Psoas muscle (tissue), 8 donors: Measurements from ENCODE around the gene KLHL40. TPM values are rescaled to one million over a fixed set of nuclear protein-coding genes. Genes with fewer than 3 reads are reported as not detected.

Experiments used
- ATAC-seq, 4 donors: fragments of 200-7000 bp; cut with Tn5 transposase; one replicate each; pipeline ENCODE4 v1.9.1; 2020; ENCODE audit warnings: moderate library complexity in 3 of 4, mild to moderate bottlenecking in 2 of 4
- DNase-seq, 2 donors: peaks; one replicate each; pipeline ENCODE4 v3.0.0-alpha.2; 2020
- H3K27ac ChIP-seq: fragments of 200-600 bp; one replicate; pipeline ENCODE4 v1.8.0; 2022
- H3K27me3 ChIP-seq, 3 donors: fragments of 200-600 bp in 1 of 3; one replicate each; pipeline versions ENCODE4 v1.6.1 to v1.8.0; 2013 to 2022; ENCODE audit warnings: low read length in 2 of 3, mild to moderate bottlenecking in 2 of 3, moderate library complexity in 1 of 3; ENCODE audit not compliant: insufficient read depth in 3 of 3
- H3K36me3 ChIP-seq, 2 donors: fragments of 200-600 bp in 1 of 2; one replicate each; pipeline versions ENCODE4 v1.6.1 to v1.8.0; 2013 to 2022; ENCODE audit warnings: low read depth in 1 of 2, mild to moderate bottlenecking in 1 of 2, moderate library complexity in 1 of 2; ENCODE audit not compliant: insufficient read depth in 1 of 2
- H3K4me1 ChIP-seq: fragments of 200-600 bp; one replicate; pipeline ENCODE4 v1.8.0; 2022
- H3K4me3 ChIP-seq: fragments of 200-600 bp; one replicate; pipeline ENCODE4 v1.8.0; 2022; ENCODE audit warnings: mild to moderate bottlenecking
- H3K9me3 ChIP-seq: fragments of 200-600 bp; one replicate; pipeline ENCODE4 v1.8.0; 2022
- WGBS, 3 donors: extraction: QIAGEN DNeasy Blood & Tissue Kit; methylation state at CpG; one replicate each; pipeline versions ENCODE4 v1.1.6 to v1.1.7; 2013; 5-methylcytosine and 5-hydroxymethylcytosine counted together
- intact Hi-C, 2 donors: fragments of 100-400 bp; cut with DNase I; formaldehyde crosslinking; loops; one replicate each; pipeline versions ENCODE4 v1.11.0 to v1.14.2; 2022
- polyA plus RNA-seq, 3 donors: library from polyadenylated mRNA; stranded (reverse); fragments of 200-250 nt; gene quantifications; one replicate each; pipeline ENCODE4 v1.2.3, GENCODE V29; 2013
- total RNA-seq, 4 donors: library from RNA; stranded (reverse); fragmentation: NEBNext Ultra II Directional in 2 of 4; extraction: Animal tissue kit (Norgen Biotek cat#: 25700) in 2 of 4; gene quantifications; one replicate each; pipeline versions ENCODE4 v1.2.1 to v1.2.4, GENCODE V29; 2021 to 2023
- TF ChIP-seq, protein P1 (sequence below): fragments of 200-600 bp; IDR thresholded peaks from one replicate; pipeline ENCODE4 v1.8.0; 2022; ENCODE audit warnings: antibody characterized with exemption
- donor health status: healthy with polysubstance abuse.
- donor health status: DM: no; HTN: no; CAD: no; lungs with moderate emphysema.
- donor health status: Bipolar disorder and iron deficiency.
- donor health status: healthy.
- donor health status: DM: yes; HTN: yes; CAD: no.
- donor health status: DM: no; HTN: no; CAD: no.
- donor health status: DM: no; HTN: no; CAD: no.
- donor health status: DM: yes; HTN: yes; CAD: no.

The KLHL40 gene
- total and polyA plus RNA-seq, 7 donors = 241 to 923 (median 392) TPM

DNA sequence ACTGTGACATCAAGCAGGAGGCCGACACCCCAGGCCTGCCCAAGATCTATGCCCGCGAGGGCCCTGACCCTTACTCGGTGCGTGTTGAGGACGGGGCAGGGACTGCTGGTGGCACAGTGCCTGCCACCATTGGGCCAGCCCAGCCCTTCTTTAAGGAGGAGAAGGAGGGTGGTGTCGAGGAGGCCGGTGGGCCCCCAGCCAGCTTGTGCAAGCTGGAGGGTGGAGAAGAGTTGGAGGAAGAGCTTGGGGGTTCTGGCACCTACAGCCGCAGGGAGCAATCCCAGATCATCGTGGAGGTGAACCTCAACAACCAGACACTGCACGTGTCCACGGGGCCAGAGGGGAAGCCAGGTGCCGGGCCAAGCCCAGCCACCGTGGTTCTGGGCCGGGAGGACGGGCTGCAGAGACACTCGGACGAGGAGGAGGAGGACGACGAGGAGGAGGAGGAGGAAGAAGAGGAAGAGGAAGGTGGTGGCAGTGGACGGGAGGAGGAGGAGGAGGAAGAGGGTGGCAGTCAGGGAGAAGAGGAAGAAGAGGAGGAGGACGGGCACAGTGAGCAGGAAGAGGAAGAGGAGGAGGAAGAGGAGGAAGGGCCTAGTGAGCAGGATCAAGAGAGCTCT, 26.5 kb upstream of the KLHL40 start:
- Histone ChIP-seq H3K4me3 (no peak overlapping the region), H3K27me3 (no peaks in the 10 kb centered on the region), H3K36me3 (peaks cover 0 to 29% of the 10 kb centered on the region in 2 donors), H3K27ac (peak overlapping the region; percentile 98), H3K4me1 (peaks cover 47% of the 10 kb centered on the region), H3K9me3 (no peaks in the 10 kb centered on the region)
- TF ChIP-seq, protein P1, sequence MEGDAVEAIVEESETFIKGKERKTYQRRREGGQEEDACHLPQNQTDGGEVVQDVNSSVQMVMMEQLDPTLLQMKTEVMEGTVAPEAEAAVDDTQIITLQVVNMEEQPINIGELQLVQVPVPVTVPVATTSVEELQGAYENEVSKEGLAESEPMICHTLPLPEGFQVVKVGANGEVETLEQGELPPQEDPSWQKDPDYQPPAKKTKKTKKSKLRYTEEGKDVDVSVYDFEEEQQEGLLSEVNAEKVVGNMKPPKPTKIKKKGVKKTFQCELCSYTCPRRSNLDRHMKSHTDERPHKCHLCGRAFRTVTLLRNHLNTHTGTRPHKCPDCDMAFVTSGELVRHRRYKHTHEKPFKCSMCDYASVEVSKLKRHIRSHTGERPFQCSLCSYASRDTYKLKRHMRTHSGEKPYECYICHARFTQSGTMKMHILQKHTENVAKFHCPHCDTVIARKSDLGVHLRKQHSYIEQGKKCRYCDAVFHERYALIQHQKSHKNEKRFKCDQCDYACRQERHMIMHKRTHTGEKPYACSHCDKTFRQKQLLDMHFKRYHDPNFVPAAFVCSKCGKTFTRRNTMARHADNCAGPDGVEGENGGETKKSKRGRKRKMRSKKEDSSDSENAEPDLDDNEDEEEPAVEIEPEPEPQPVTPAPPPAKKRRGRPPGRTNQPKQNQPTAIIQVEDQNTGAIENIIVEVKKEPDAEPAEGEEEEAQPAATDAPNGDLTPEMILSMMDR = no peak
- ATAC-seq (no peak), DNase-seq (no peak)
- 57 to 66% (median 58%) methylated on average over 21 to 22 of the region's 22 CpGs for WGBS, 3 donors
- intact Hi-C loops = loop anchor here in 1 of 2 donors (10.0 kb wide), 1 partner anchor 86 kb away; no protein-coding TSS in a partner anchor

DNA sequence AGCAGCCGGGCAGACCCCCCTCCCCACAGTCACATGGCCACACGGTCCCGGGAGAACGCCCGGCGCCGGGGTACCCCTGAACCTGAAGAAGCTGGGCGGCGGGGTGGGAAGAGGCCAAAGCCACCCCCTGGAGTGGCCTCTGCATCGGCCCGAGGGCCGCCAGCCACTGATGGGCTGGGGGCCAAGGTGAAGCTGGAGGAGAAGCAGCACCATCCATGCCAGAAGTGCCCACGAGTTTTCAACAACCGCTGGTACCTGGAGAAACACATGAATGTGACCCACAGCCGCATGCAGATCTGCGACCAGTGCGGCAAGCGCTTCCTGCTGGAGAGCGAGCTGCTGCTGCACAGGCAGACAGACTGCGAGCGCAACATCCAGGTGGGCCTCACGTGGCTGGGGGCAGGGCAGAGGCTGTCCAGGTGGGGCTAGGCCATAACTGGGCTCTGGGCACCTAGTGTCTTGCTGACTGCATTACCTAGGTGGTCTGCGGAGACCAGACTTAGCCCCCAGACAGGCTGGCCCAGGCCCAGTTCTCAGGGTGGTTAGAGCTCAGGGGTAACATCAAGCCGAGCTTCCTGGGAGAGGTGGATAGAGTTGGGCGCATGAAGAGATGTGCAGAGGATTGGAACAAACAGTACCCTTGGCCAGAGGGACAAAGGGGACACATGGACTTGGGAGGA, 25.7 kb upstream of the KLHL40 start:
- no peak for DNase-seq
- H3K4me1 ChIP-seq = peaks cover 47% of the 10 kb centered on the region

DNA sequence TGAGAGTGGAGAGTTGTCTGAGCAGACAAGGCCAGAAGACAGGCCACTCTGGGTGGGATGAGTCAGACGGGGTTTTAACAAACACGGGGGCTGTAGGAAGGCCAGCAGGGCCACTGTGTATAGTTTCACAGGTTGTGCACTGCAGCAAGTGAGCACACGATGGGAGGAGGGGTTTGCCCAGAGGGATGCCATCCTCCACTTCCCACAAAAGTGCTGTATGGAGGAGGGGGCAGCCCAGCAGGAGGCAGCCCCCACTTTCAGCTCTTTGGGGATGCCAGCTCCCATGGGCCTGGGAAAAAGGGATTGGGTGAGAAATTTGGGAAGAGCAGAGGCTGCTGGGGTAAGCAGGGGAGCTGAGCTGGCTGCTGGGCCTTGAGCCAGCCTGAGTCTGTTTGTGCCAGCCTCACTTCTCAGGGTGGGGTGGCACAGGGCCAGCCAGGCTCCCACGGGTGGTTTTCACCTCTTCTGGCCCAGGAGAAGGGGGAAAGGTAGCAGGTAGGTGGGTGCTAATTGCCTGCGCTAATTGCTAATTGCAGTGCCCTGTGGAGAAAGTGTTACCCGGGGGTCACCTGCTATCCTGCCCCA, 25.1 kb upstream of the KLHL40 start:
- TF ChIP-seq, protein P1 = no peak
- Histone ChIP-seq H3K4me1 (peaks cover 44% of the 10 kb centered on the region), H3K4me3 (no peak overlapping the region), H3K36me3 (peaks cover 0 to 32% of the 10 kb centered on the region in 2 donors), H3K27ac (peak overlapping the region; percentile 41), H3K9me3 (no peaks in the 10 kb centered on the region), H3K27me3 (no peaks in the 10 kb centered on the region)
- DNase-seq (no peak), ATAC-seq (peak in 1 of 4 donors; percentile 20)
- intact Hi-C loops = no loop called here
- 46 to 73% (median 57%) methylated on average over 5 to 6 of the region's 6 CpGs for WGBS, 3 donors

More for the DNA sequence above, 25.7 kb upstream of the KLHL40 start:
- Histone ChIP-seq H3K27me3 (no peaks in the 10 kb centered on the region), H3K36me3 (peaks cover 0 to 32% of the 10 kb centered on the region in 2 donors), H3K27ac (peak overlapping the region; percentile 41), H3K4me3 (no peak overlapping the region), H3K9me3 (no peaks in the 10 kb centered on the region)
- ATAC-seq = no peak
- TF ChIP-seq, protein P1 = no peak
- intact Hi-C loops = loop anchor here in 1 of 2 donors (10.0 kb wide), 1 partner anchor 85 kb away; no protein-coding TSS in a partner anchor
- WGBS, 3 donors = 72 to 78% (median 73%) methylated on average over 24 to 25 of the region's 25 CpGs

DNA sequence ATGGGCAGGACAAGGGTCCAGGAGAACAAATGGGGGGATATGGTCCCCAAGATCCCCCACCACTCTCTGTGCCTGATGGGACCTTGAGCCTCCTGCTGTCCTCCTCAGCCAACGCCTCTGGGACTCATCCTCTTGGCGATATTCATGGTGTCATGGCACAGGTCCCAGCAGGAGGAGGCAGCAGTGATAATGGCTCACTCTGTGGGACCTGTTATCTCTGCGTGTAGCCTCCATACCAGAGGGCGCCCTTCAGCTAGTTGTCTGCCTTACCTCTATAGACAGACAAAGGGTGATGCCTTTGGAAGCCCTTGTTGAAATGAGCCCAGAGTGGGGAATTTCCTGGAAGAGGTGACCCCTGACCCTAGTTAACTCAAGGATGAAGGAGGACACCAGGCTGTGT, 24.4 kb upstream of the KLHL40 start:
- 36 to 62% (median 57%) methylated on average over 4 of the region's 4 CpGs for WGBS, 3 donors
- DNase-seq (no peak), ATAC-seq (peak in 2 of 4 donors; percentile 34 to 35)
- intact Hi-C loops = no loop called here
- peaks cover 42% of the 10 kb centered on the region for H3K4me1 ChIP-seq
- H3K27me3 ChIP-seq = no peaks in the 10 kb centered on the region
- TF ChIP-seq, protein P1 = no peak
- H3K9me3 ChIP-seq = no peaks in the 10 kb centered on the region
- peaks cover 0 to 32% of the 10 kb centered on the region in 2 donors for H3K36me3 ChIP-seq
- H3K4me3 ChIP-seq = no peak overlapping the region
- peak overlapping the region; percentile 65 for H3K27ac ChIP-seq
